Naive thymus-derived CD4-positive, alpha-beta T cell (primary cell): ENCODE measurements around the gene PRDM16. TPM values are rescaled to one million over a fixed set of nuclear protein-coding genes. Genes with fewer than 3 reads are reported as not detected.

Experiments used
- ATAC-seq: fragments of 150-1000 bp; cut with Tn5 transposase; 2 replicates; pipeline ENCODE4 v1.10.0; 2021; ENCODE audit warnings: mild to moderate bottlenecking, moderate library complexity
- CTCF ChIA-PET: fragments of 350-600 bp; sonication (Branson Sonifier 250); formaldehyde crosslinking; loops from one replicate; lab custom pipeline; 2021; ENCODE audit warnings: antibody characterized with exemption; lab: Charles Lee
- POLR2A ChIA-PET: fragments of 350-600 bp; sonication (Branson Sonifier 250); formaldehyde crosslinking; loops from one replicate; lab custom pipeline; 2021; ENCODE audit warnings: antibody characterized with exemption, inconsistent platforms; lab: Charles Lee
- DNase-seq, 9 donors: peaks; one replicate each; pipeline versions ENCODE4 v3.0.0 to v3.0.0-alpha.2; 2020 to 2022; ENCODE audit warnings: mixed read lengths in 1 of 9
- H3K27ac ChIP-seq: one replicate; pipeline ENCODE4 v1.7.0; 2013; ENCODE audit warnings: mild to moderate bottlenecking, low read depth, low read length, moderate library complexity
- H3K27me3 ChIP-seq, 2 donors: one replicate each; pipeline ENCODE4 v1.7.0; 2013; ENCODE audit warnings: low read length in 2 of 2, mild to moderate bottlenecking in 2 of 2, moderate library complexity in 2 of 2; ENCODE audit not compliant: control insufficient read depth in 2 of 2, insufficient read depth in 2 of 2
- H3K36me3 ChIP-seq, 3 experiments: 1 replicate in 2 of 3; 2 replicates in 1 of 3; pipeline ENCODE4 v1.7.0; 2013; ENCODE audit warnings: low read length in 3 of 3, mild to moderate bottlenecking in 3 of 3, moderate library complexity in 1 of 3; ENCODE audit not compliant: insufficient read depth in 3 of 3, control insufficient read depth in 2 of 3
- H3K4me1 ChIP-seq, 2 donors: one replicate each; pipeline ENCODE4 v1.7.0; 2013; ENCODE audit warnings: low read length in 2 of 2, mild to moderate bottlenecking in 2 of 2, moderate library complexity in 1 of 2; ENCODE audit not compliant: control insufficient read depth in 2 of 2, insufficient read depth in 2 of 2
- H3K4me3 ChIP-seq: 2 replicates; pipeline ENCODE4 v1.7.0; 2013; ENCODE audit warnings: mild to moderate bottlenecking, low read length
- H3K9me3 ChIP-seq, 3 experiments: 1 replicate in 2 of 3; 2 replicates in 1 of 3; pipeline ENCODE4 v1.7.0; 2013; ENCODE audit warnings: low read length in 3 of 3; ENCODE audit not compliant: control insufficient read depth in 2 of 3
- H3K27ac Mint-ChIP-seq, 9 donors: one replicate each; pipeline ENCODE4 v1.8.0; 2020 to 2022; ENCODE audit warnings: mixed read lengths in 9 of 9, mild to moderate bottlenecking in 8 of 9, moderate library complexity in 5 of 9, inconsistent platforms in 2 of 9
- H3K27me3 Mint-ChIP-seq, 5 donors: one replicate each; pipeline ENCODE4 v1.8.0; 2021 to 2022; ENCODE audit warnings: mixed read lengths in 5 of 5, mild to moderate bottlenecking in 1 of 5
- H3K36me3 Mint-ChIP-seq, 5 donors: one replicate each; pipeline ENCODE4 v1.8.0; 2020 to 2022; ENCODE audit warnings: mixed read lengths in 5 of 5, mild to moderate bottlenecking in 3 of 5, inconsistent platforms in 1 of 5
- H3K4me1 Mint-ChIP-seq, 7 donors: one replicate each; pipeline ENCODE4 v1.8.0; 2020 to 2022; ENCODE audit warnings: mixed read lengths in 7 of 7, mild to moderate bottlenecking in 3 of 7, inconsistent platforms in 1 of 7
- H3K4me3 Mint-ChIP-seq, 10 donors: one replicate each; pipeline ENCODE4 v1.8.0; 2020 to 2022; ENCODE audit warnings: mild to moderate bottlenecking in 10 of 10, mixed read lengths in 10 of 10, moderate library complexity in 6 of 10, inconsistent platforms in 2 of 10
- H3K9me3 Mint-ChIP-seq, 11 donors: one replicate each; pipeline ENCODE4 v1.8.0; 2020 to 2022; ENCODE audit warnings: mixed read lengths in 11 of 11, mild to moderate bottlenecking in 4 of 11, inconsistent platforms in 1 of 11, moderate library complexity in 1 of 11
- intact Hi-C, 2 donors: fragments of 100-400 bp; cut with micrococcal nuclease; formaldehyde crosslinking; loops; one replicate each; pipeline ENCODE4 v1.15.1; 2023
- polyA plus RNA-seq, 2 donors: library from polyadenylated mRNA; unstranded; fragments of 300-500 nt; fragmentation: Illumina TruSeq; gene quantifications; one replicate each; pipeline ENCODE4 v1.2.3, GENCODE V29; 2021
- total RNA-seq, 6 experiments: library from RNA in 5 of 6; stranded (reverse) in 5 of 6; gene quantifications; 1 replicate in 5 of 6; 2 replicates in 1 of 6; pipeline ENCODE4 v1.2.3 and lab custom pipeline; 2021 to 2026

PRDM16 gene
- total and polyA plus RNA-seq, 7 experiments from 2014 or later = 0.05 to 0.61 (median 0.36) TPM; not detected in 2

GRCh38 chr1:3281735-3282134, 212.7 kb downstream of the PRDM16 start:
- ATAC-seq (no peak), DNase-seq (no peak)
- POLR2A ChIA-PET = no interaction called here
- CTCF ChIA-PET = interaction anchor here (1.5 kb wide), 1 partner anchor 268 kb away, joined by 3 read pairs; no protein-coding TSS in a partner anchor
- Histone ChIP-seq H3K4me1 (no peaks in the 10 kb centered on the region), H3K36me3 (no peaks in the 10 kb centered on the region), H3K4me3 (no peak overlapping the region), H3K27ac (no peak overlapping the region), H3K27me3 (no peaks in the 10 kb centered on the region), H3K9me3 (no peaks in the 10 kb centered on the region)
- H3K27ac Mint-ChIP-seq = no peak overlapping the region
- H3K36me3 Mint-ChIP-seq = no peaks in the 10 kb centered on the region
- intact Hi-C loops = no loop called here
- peaks cover 0 to 15% (median 4%) of the 10 kb centered on the region in 5 donors for H3K27me3 Mint-ChIP-seq
- H3K4me3 Mint-ChIP-seq = no peak overlapping the region
- no peaks in the 10 kb centered on the region for H3K9me3 Mint-ChIP-seq
- peaks cover 0 to 2% (median 0%) of the 10 kb centered on the region in 7 donors for H3K4me1 Mint-ChIP-seq

DNA sequence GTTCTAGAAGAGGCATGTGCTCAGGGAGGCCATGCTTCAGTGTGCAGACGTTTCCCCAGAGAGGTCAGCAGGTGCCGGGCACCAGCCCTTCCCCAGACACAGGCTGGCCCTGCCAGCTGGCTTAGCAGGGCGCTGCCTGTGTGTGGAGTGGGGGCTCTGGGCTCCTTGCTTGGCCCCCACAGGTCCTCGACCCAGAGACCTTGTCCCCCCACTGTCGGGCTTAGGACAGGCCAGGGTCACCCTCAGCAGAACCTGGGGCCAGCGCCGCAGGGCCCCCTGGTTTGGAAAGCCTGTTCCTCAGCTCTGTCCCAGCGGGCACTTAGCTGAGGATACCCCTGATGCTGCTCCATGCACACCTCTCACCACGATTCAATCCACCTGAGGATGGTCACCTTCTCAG, 213.2 kb downstream of the PRDM16 start:
- Mint-ChIP-seq H3K36me3 (no peaks in the 10 kb centered on the region), H3K27ac (no peak overlapping the region), H3K4me1 (peaks cover 0 to 2% (median 0%) of the 10 kb centered on the region in 7 donors), H3K4me3 (no peak overlapping the region), H3K9me3 (no peaks in the 10 kb centered on the region), H3K27me3 (peaks cover 0 to 15% (median 4%) of the 10 kb centered on the region in 5 donors)
- Histone ChIP-seq H3K27me3 (no peaks in the 10 kb centered on the region), H3K27ac (no peak overlapping the region), H3K4me3 (no peak overlapping the region), H3K36me3 (no peaks in the 10 kb centered on the region), H3K4me1 (no peaks in the 10 kb centered on the region), H3K9me3 (no peaks in the 10 kb centered on the region)
- POLR2A ChIA-PET = no interaction called here
- intact Hi-C loops = no loop called here
- CTCF ChIA-PET = interaction anchor here (1.5 kb wide), 1 partner anchor 269 kb away, joined by 3 read pairs; no protein-coding TSS in a partner anchor
- no peak for DNase-seq
- no peak for ATAC-seq

DNA sequence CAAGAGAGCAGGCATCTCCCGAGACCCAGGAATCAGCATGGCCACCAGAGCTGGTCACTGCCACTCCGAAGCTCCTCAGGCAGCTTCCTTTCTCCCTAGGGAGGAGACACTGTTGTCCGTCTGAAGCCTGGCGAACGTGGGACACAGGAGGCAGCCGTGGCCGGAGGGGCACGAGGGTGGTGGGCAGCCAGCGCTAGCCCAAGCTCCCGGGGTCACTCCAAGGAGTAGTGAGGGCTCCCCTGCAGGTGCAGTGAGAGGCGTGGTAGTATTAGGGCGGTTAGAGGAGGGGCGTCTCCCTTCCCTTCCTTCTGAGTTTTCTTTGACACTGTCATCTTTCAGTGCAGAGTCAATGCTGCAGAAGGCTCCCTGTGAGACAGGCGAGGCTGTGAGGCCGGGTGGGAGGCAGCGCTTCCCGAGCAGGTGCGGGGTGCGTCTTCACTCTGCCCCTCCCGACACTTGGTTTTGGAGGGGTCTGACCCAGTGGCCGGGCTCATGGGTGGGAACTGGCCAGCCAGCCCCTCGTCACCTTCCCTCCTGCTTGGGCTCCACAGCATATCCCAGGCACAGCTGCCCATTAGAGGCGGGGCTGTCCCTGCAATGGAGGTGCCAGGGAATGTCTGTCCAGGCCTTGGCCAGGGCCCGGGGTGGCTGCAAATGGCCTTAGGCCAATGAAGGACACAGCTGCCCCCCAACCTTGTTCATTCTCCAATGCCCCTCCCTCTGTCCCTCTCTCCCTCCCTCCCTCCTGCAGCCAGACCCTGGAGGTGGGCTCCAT, 213.8 kb downstream of the PRDM16 start:
- Mint-ChIP-seq H3K4me1 (peaks cover 0 to 2% (median 0%) of the 10 kb centered on the region in 7 donors), H3K9me3 (no peaks in the 10 kb centered on the region), H3K27me3 (peaks cover 0 to 15% (median 4%) of the 10 kb centered on the region in 5 donors), H3K27ac (no peak overlapping the region), H3K4me3 (no peak overlapping the region), H3K36me3 (no peaks in the 10 kb centered on the region)
- intact Hi-C loops = no loop called here
- DNase-seq = no peak
- Histone ChIP-seq H3K4me1 (no peaks in the 10 kb centered on the region), H3K27ac (no peak overlapping the region), H3K4me3 (no peak overlapping the region), H3K27me3 (no peaks in the 10 kb centered on the region), H3K36me3 (no peaks in the 10 kb centered on the region), H3K9me3 (no peaks in the 10 kb centered on the region)
- no peak for ATAC-seq
- ChIA-PET POLR2A (no interaction called here), CTCF (interaction anchor here (1.5 kb wide), 1 partner anchor 270 kb away, joined by 3 read pairs; no protein-coding TSS in a partner anchor)

GRCh38 chr1:3283849-3284248, 214.8 kb downstream of the PRDM16 start:
- Mint-ChIP-seq H3K36me3 (no peaks in the 10 kb centered on the region), H3K27me3 (peaks cover 0 to 15% (median 4%) of the 10 kb centered on the region in 5 donors), H3K27ac (no peak overlapping the region), H3K4me1 (peaks cover 0 to 2% (median 0%) of the 10 kb centered on the region in 7 donors), H3K4me3 (no peak overlapping the region), H3K9me3 (no peaks in the 10 kb centered on the region)
- no peaks in the 10 kb centered on the region for H3K4me1 ChIP-seq
- no peaks in the 10 kb centered on the region for H3K9me3 ChIP-seq
- H3K27ac ChIP-seq = no peak overlapping the region
- no peaks in the 10 kb centered on the region for H3K36me3 ChIP-seq
- no peak overlapping the region for H3K4me3 ChIP-seq
- intact Hi-C loops = no loop called here
- CTCF ChIA-PET = no interaction called here
- DNase-seq (no peak), ATAC-seq (no peak)
- POLR2A ChIA-PET = no interaction called here
- H3K27me3 ChIP-seq = no peaks in the 10 kb centered on the region

DNA sequence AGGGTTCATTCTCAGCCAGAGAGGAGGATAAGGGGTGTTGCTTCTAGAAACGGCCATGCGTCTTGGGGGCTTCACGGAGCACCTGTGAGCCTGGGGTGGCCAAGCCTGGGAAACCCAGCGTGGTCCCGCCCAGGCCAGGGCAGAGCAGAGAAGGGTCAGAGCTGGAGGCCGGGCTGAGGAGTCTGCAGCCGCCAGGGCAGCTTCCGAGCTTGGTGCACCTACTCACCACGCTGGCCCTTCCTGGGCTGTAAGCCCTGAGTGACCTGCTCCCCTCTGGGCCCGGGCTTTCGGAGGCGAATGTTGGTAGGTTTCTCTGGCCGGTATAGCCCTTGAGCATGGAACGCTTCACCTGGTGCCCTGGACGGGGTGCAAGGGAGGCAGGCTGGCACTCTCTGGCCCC, 215.7 kb downstream of the PRDM16 start:
- H3K36me3 Mint-ChIP-seq = no peaks in the 10 kb centered on the region
- no peak overlapping the region for H3K4me3 Mint-ChIP-seq
- peaks cover 0 to 15% (median 4%) of the 10 kb centered on the region in 5 donors for H3K27me3 Mint-ChIP-seq
- DNase-seq (no peak), ATAC-seq (no peak)
- no peak overlapping the region for H3K27ac ChIP-seq
- no peaks in the 10 kb centered on the region for H3K36me3 ChIP-seq
- intact Hi-C loops = no loop called here
- H3K4me1 ChIP-seq = no peaks in the 10 kb centered on the region
- POLR2A ChIA-PET = no interaction called here
- H3K9me3 ChIP-seq = no peaks in the 10 kb centered on the region
- H3K9me3 Mint-ChIP-seq = no peaks in the 10 kb centered on the region
- peaks cover 0 to 2% (median 0%) of the 10 kb centered on the region in 7 donors for H3K4me1 Mint-ChIP-seq
- CTCF ChIA-PET = no interaction called here
- H3K27me3 ChIP-seq = no peaks in the 10 kb centered on the region
- H3K4me3 ChIP-seq = no peak overlapping the region
- H3K27ac Mint-ChIP-seq = no peak overlapping the region

DNA sequence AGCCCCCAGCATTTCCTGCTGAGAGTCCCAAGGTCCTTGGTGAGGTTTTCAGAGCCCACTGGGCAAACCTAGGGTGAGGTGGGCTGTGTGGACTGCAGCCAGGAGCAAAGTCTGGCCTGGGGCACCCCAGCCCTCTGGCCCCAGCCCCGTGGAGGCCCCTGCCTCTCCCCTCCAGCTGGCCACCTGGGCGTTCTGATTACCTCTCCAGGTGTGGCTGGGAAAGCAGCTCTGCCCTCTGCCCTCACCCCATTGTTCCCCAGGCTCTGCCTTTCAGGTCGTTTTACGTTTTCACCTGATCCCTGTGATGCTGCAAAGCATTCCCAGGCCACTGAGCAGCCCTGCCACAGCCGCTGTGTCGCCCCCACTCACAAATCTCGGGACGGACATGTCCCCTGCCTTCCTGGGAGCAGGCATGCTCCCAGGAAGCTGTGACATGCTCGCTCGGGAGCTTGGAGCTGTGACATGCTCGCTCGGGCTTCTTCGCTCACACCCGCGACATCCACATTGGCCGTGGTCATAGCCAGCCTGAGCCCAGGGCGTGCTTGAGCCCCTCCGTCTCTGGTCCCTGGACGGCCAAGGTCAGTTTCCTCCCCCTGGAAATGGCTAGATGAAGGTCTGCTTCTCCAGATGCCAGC, 216.2 kb downstream of the PRDM16 start:
- H3K36me3 ChIP-seq = no peaks in the 10 kb centered on the region
- ATAC-seq (no peak), DNase-seq (no peak)
- H3K27me3 ChIP-seq = no peaks in the 10 kb centered on the region
- no peak overlapping the region for H3K27ac Mint-ChIP-seq
- POLR2A ChIA-PET = no interaction called here
- no peaks in the 10 kb centered on the region for H3K4me1 ChIP-seq
- no peak overlapping the region for H3K4me3 ChIP-seq
- intact Hi-C loops = no loop called here
- H3K4me1 Mint-ChIP-seq = peaks cover 0 to 2% (median 0%) of the 10 kb centered on the region in 7 donors
- no peak overlapping the region for H3K27ac ChIP-seq
- no peaks in the 10 kb centered on the region for H3K36me3 Mint-ChIP-seq
- CTCF ChIA-PET = no interaction called here
- H3K27me3 Mint-ChIP-seq = peaks cover 0 to 15% (median 4%) of the 10 kb centered on the region in 5 donors
- H3K4me3 Mint-ChIP-seq = no peak overlapping the region
- H3K9me3 Mint-ChIP-seq = no peaks in the 10 kb centered on the region
- H3K9me3 ChIP-seq = no peaks in the 10 kb centered on the region
